HL-60 (cell line): ENCODE results near the gene NEB.

ENCODE experiments used
- POLR2AphosphoS5 ChIP-seq: IDR thresholded peaks from 2 replicates; pipeline ENCODE4 v1.6.1; 2012; ENCODE audit warnings: low read depth
- TF ChIP-seq, protein P1 (sequence below): IDR thresholded peaks from one replicate; pipeline ENCODE4 v1.5.1; 2011; ENCODE audit warnings: low read length, control low read depth, inconsistent platforms; ENCODE audit not compliant: insufficient read depth

- TF ChIP-seq, protein P1, sequence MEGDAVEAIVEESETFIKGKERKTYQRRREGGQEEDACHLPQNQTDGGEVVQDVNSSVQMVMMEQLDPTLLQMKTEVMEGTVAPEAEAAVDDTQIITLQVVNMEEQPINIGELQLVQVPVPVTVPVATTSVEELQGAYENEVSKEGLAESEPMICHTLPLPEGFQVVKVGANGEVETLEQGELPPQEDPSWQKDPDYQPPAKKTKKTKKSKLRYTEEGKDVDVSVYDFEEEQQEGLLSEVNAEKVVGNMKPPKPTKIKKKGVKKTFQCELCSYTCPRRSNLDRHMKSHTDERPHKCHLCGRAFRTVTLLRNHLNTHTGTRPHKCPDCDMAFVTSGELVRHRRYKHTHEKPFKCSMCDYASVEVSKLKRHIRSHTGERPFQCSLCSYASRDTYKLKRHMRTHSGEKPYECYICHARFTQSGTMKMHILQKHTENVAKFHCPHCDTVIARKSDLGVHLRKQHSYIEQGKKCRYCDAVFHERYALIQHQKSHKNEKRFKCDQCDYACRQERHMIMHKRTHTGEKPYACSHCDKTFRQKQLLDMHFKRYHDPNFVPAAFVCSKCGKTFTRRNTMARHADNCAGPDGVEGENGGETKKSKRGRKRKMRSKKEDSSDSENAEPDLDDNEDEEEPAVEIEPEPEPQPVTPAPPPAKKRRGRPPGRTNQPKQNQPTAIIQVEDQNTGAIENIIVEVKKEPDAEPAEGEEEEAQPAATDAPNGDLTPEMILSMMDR, result no peak
- no peak for TF ChIP-seq POLR2AphosphoS5
Measured at GRCh38 chr2:151614159-151614558, 120.1 kb downstream of the NEB start.
